ENCODE measurements around the gene PDE3A.

The PDE3A gene

DNA sequence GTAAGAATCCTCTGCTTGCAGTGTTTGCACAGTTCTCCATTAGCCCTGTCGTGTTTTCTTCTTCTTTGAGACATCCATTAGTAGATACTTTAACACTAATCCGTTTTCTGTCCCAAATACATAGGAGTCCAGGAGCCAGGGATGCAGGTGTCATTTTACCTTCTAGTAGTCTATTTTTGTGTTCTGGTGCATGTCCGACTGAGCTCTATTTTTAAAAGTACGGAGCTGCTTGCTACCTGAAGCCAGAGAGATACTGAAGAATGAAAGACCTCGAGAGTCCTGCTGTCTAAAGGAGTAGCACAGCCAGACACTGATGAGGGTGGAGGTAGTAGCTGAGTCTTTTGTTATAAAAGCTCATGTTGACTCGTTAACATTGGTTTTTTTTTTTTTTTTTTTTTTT is 31.7 kb downstream of the PDE3A start:
- in situ Hi-C loops (cut with MboI; ENCODE audit: low pct_unique_long_range_greater_than_20kb, low sequenced_read_pairs, unreplicated experiment): no loop called here
- TF ChIP-seq CTCF (IDR thresholded peaks at IDR 0.05; ENCODE audit: extremely low read depth, insufficient read depth, missing control alignments): no peak
- DNase-seq (ENCODE audit: low spot score): no peak

DNA sequence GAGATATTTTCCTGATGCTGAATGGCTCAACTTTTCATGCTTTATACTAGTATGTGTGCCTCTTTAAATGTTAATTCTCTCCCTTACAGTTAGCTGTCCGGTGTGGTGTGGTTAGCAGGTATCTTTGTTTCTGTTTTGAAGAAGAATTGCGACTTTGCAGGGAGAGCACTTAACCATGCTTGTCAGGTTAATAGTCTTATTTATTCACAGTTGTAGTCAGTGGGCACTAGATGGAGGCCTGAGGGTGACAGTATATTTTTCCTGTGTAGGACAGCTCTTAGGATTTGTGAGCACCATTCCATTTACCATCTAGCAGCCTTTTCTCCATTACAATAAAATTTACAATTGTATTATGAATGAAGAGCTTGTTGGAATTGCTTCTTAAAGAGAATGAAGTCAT is 34.9 kb downstream of the PDE3A start:
- in situ Hi-C loops (cut with MboI; ENCODE audit: low pct_unique_long_range_greater_than_20kb, low sequenced_read_pairs, unreplicated experiment): no loop called here
- TF ChIP-seq CTCF (IDR thresholded peaks at IDR 0.05; ENCODE audit: extremely low read depth, insufficient read depth, missing control alignments): no peak
- no peak for DNase-seq (ENCODE audit: low spot score)

DNA sequence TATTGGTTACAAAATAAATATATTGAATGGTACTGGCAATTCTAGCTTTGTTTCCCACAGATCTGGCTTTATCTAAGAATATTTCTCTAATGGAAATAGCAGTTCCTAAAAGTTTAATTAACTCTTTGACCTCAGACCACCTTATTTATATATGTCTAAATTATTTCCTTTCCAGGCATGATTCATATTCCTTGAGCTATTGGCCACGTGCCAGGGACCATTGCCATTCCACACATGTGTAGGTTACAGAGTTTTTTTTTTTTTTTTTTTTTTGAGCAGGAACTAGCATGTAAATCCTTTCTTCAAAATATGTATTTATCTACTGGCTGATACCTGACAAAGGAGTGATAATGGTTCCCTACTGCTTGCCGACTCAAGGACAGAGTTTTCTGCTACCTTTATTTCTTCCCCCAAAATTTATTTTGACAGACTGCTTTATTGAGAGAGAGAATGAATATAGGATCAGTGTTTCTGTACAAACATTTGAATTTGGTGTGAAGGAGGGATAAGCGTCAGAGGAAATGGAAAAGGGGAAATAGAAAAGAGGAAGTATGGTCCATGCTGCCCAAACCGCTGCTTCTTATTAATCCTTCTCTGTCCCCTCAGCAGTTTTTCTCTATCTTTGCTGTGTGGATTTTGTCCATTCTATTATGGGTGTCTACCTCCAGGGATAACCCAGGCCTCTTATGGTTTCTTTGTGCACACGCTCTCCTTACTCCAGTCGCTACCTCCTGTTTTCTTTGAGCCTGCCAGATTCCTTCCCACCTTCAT is 36.4 kb downstream of the PDE3A start:
- TF ChIP-seq CTCF (IDR thresholded peaks at IDR 0.05; ENCODE audit: extremely low read depth, insufficient read depth, missing control alignments): no peak
- in situ Hi-C loops (cut with MboI; ENCODE audit: low pct_unique_long_range_greater_than_20kb, low sequenced_read_pairs, unreplicated experiment): no loop called here
- DNase-seq (ENCODE audit: low spot score): no peak

DNA sequence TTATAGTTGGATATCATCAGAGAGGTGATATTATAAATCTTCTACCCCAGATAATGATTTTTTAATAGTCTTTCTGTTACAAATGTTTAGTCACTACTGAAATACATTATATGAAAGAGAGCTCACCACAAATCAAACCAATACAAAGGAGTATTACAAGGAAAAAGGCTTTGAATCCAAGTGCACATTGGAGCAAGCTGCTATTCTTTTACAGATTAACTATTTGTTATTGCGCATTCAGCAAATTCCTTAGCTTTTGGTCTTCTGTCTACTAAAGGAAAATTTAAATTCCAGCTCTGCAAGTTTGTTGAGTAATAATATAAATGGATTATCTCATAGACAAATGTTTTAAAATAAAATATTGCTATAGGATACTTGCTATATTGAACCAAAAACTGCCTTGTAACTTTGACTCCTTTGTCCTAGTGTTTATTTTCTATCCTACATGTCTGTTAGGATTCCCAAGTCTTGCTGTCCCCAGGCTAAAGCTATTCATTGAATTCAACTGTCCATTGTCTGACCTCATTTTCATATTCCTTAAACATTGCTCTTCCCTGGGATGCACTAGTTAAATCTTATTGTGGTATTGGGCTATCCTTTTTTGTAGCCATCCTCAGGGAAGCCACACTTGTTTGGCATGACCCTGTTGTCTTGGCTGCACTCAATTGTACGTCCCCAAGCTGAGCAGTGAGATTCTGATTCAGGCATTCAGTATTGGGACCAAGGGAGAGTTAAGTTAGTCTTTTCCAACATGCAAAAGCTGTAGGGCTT is 41.5 kb downstream of the PDE3A start:
- no peak for TF ChIP-seq CTCF (IDR thresholded peaks at IDR 0.05; ENCODE audit: extremely low read depth, insufficient read depth, missing control alignments)
- no peak for DNase-seq (ENCODE audit: low spot score)
- in situ Hi-C loops (cut with MboI; ENCODE audit: low pct_unique_long_range_greater_than_20kb, low sequenced_read_pairs, unreplicated experiment): no loop called here

- no peak for DNase-seq (ENCODE audit: low spot score)
- in situ Hi-C loops (cut with MboI; ENCODE audit: low pct_unique_long_range_greater_than_20kb, low sequenced_read_pairs, unreplicated experiment): no loop called here
- TF ChIP-seq CTCF (IDR thresholded peaks at IDR 0.05; ENCODE audit: extremely low read depth, insufficient read depth, missing control alignments): no peak
These were observed 42.4 kb downstream of the PDE3A start for GRCh38 chr12:20410734-20411133.

DNA sequence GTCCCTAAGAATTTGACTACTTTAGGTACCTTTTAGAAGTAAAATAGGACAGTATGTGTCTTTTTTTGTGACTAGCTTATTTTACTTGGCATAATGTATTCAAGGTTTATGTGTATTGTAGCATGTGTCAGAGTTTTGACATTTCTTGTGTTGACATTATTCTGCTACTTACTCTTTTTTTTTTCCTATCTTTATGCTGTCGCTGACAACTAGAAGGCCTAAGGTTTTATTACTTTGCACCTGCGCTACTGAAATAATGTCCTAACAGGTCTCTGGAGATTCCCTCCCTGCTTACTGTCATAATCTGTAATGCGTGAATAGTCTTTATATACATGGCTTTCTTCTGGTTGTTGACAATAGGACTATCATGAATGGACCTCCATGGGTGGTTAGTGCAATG is 43.0 kb downstream of the PDE3A start:
- TF ChIP-seq CTCF (IDR thresholded peaks at IDR 0.05; ENCODE audit: extremely low read depth, insufficient read depth, missing control alignments): no peak
- in situ Hi-C loops (cut with MboI; ENCODE audit: low pct_unique_long_range_greater_than_20kb, low sequenced_read_pairs, unreplicated experiment): no loop called here
- DNase-seq (ENCODE audit: low spot score): no peak
